Astrocyte of the spinal cord (primary cell): ENCODE data around the gene PDCD1LG2.
"Not testable (repeated sequence)": the region's sequence is repeated elsewhere in the genome, so short reads cannot be mapped to it uniquely, and the experiment has no call there.

Experiments
- DNase-seq: peaks from one replicate; pipeline ENCODE4 v3.0.0; 2011; ENCODE audit warnings: low read depth, low spot score
- H3K4me3 ChIP-seq: 2 replicates; pipeline ENCODE4 v1.5.1; 2011; ENCODE audit warnings: low read depth, mild to moderate bottlenecking, low read length, moderate library complexity
- CTCF ChIP-seq: IDR thresholded peaks from 2 replicates; pipeline ENCODE4 v1.5.1; 2012; ENCODE audit warnings: low read depth, mild to moderate bottlenecking, low read length, inconsistent platforms
- in situ Hi-C: cut with HindIII; loops from 2 replicates; pipeline ENCODE4 v1.10.0; 2017; ENCODE audit warnings: low sequenced_read_pairs

The PDCD1LG2 gene

GRCh38 chr9:5493679-5494511 lies 16.4 kb upstream of the PDCD1LG2 start:
- peak; percentile 86 for DNase-seq

GRCh38 chr9:5494765-5495164 lies 15.6 kb upstream of the PDCD1LG2 start:
- H3K4me3 ChIP-seq, DNase-seq, in situ Hi-C loops: not testable (repeated sequence)

More at GRCh38 chr9:5493679-5494511, 16.4 kb upstream of the PDCD1LG2 start:
- TF ChIP-seq CTCF = no peak
- H3K4me3 ChIP-seq = no peak overlapping the region
- in situ Hi-C loops = no loop called here

- in situ Hi-C loops = no loop called here
- DNase-seq = no peak
- no peak for TF ChIP-seq CTCF
- no peak overlapping the region for H3K4me3 ChIP-seq
These were observed 11.2 kb upstream of the PDCD1LG2 start for GRCh38 chr9:5499157-5499556.

GRCh38 chr9:5499889-5500398 lies 10.4 kb upstream of the PDCD1LG2 start:
- H3K4me3 ChIP-seq = no peak overlapping the region
- TF ChIP-seq CTCF = no peak
- in situ Hi-C loops = no loop called here
- peak; percentile 73 for DNase-seq

GRCh38 chr9:5500441-5501235 lies 9.7 kb upstream of the PDCD1LG2 start:
- peak; percentile 93 for DNase-seq
- H3K4me3 ChIP-seq = no peak overlapping the region
- no peak for TF ChIP-seq CTCF
- in situ Hi-C loops = no loop called here

GRCh38 chr9:5502553-5502952 lies 7.8 kb upstream of the PDCD1LG2 start:
- in situ Hi-C loops = no loop called here
- H3K4me3 ChIP-seq = no peak overlapping the region
- no peak for TF ChIP-seq CTCF
- no peak for DNase-seq

- DNase-seq = peak; percentile 93
- no peak overlapping the region for H3K4me3 ChIP-seq
- in situ Hi-C loops = no loop called here
- TF ChIP-seq CTCF = no peak
These were observed 758 bp upstream of the PDCD1LG2 start for GRCh38 chr9:5509573-5509972.
